IPS-18c (cell line): ENCODE results near the gene PRSS38.

ENCODE experiments used
- H3K4me3 ChIP-seq: 2 replicates; pipeline ENCODE4 v1.7.0; 2013; ENCODE audit warnings: low read depth, mild to moderate bottlenecking, low read length, moderate library complexity; ENCODE audit not compliant: insufficient read depth
- H3K9me3 ChIP-seq: one replicate; pipeline ENCODE4 v1.6.1; 2013; ENCODE audit warnings: mild to moderate bottlenecking, low read length, moderate library complexity; ENCODE audit not compliant: control insufficient read depth, insufficient read depth

Gene PRSS38

DNA sequence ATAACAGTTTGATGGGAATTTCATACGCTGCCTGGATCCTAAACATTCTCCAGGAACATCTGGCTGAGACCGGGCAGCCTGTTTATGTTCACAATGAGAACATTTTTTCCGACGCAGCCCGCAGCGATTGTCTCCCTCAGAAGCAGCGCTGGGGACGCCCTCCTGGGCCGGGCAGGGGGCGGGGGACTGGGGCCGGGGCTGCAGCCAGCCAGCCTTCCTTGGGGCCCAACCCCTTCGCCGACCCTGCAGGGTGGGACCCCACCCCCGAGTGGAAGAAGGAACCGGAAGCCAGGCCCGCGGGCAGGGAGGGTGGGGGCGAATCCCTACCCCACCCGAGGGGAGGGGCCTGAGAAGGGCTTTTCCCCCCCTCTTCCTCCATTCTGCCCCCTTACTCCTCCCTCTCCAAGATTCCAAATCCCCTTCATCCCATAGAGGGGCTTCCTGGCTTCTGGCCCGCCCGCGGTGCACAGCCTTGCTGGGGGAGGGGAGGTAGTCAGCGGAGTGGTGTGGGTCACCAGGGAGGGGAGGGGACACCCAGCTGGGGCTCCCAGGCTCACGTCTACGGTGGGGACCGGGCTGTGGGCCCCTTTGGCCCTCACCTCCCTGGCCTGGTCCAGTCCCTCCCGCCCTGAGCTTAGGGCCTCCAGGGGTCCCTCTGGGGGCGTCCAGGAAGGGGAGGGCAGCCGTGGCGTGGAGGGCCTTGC is 71.7 kb downstream of the PRSS38 start:
- Histone ChIP-seq H3K4me3 (peak overlapping the region; percentile 47), H3K9me3 (no peaks in the 10 kb centered on the region)

DNA sequence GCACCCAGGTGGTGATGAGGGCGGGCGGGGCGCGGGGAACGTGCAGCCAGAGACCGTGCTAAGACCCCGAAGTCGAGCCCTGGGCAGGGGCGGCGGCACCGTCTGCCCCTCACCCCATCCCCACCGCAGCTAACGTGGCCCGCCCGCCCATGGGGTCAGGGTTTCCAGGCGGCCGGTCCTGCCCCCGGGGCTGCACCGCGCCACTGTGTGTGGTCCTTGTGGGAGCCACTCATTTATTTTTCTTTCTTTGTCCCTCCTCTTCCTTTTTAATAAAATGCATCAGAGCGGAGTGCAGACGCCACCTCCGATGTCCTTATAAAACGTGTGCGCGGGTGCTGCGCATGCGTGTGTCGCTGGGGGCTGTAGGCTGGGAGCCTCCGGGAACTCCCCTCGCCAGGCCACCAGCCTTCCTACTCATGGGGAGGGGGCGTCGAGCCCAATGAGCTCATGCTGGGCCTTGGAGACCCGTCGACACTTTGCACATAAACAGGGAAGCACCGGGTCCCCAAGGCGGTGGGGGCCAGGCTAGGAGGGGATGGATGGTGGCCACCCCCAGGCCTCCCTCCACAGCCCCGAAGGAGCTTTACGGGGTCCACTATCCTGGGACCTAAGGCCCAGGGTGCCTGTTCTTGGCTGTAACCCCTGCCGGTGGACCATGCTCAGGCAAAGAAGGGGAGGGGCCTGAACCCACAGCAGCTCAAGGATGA is 72.4 kb downstream of the PRSS38 start:
- Histone ChIP-seq H3K4me3 (peak overlapping the region; percentile 47; the same call in 1 of the 2 replicates), H3K9me3 (no peaks in the 10 kb centered on the region)

DNA sequence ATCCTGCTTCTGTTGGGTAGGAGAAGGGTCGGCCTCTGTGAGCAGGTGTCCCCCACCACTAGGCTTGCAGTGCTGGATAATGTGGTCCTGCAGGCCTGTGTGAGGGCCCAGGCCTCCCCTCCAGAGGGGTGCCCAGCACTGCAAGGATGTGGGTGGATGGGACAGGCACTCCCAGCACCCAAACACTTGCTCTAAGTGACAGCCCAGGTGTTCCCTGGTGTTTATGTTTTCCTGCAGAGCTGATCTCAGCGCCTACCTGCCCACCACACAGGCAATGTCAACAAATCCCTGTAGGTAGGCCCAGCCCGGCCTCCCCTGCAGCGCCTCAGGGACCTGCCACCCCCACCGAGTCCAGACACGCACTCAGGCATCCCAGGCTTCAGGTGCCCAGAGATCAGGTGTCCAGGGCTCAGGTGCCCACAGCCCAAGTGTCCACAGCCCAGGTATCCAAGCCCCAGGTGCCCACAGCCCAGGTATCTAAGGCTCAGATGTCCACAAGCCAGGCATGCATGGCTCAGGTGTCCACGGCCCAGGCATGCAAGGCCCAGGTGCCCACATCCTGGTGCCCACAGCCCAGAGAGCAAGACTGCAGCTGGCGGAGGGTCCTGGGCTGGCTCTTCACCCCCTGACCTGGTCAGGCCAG is 73.0 kb downstream of the PRSS38 start:
- H3K9me3 ChIP-seq: no peaks in the 10 kb centered on the region

DNA sequence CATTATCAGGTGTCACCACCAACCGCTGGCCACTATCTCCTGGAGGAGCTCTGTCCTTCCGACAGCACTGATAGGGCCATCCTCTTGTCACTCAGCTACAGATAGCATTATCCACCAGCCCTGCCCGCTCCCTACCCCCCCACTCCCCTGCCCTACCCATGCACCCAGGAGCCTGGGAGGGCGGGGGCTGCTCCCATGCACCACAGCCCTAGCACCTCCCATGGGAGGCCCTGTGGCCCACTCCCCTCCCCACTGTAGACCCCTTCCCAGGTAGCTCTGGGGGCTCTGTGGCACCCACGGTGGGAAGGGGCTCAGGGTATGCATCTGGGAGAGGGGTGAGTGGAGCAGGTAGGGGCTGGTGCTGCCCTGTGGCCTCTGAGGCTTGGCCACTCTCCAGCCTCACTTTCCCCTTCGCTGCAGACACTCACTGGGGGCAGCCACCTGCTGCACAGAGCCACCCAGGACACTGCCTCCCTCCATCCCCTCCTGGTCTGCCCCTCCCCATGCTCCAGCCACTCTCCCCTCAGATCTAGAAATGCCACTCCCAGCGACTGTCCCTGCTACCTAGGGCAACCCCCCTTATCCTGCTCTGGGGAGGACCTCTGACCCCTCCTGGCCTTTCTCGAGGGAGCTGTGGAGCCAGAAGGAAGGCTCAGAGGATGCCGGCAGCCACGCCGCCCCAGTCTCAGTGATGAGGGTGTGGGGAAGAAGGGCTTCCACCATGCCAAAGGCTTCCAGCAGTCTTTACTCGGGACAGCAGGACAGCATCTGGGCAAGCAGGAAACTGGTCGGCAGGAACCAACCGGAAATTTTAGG is 73.8 kb downstream of the PRSS38 start:
- H3K4me3 ChIP-seq: no peak overlapping the region

More for the DNA sequence above, 73.0 kb downstream of the PRSS38 start:
- peak overlapping the region; percentile 47; the same call in 1 of the 2 replicates for H3K4me3 ChIP-seq

GRCh38 chr1:227889863-227890405 is 74.5 kb downstream of the PRSS38 start:
- Histone ChIP-seq H3K9me3 (no peaks in the 10 kb centered on the region), H3K4me3 (no peak overlapping the region)

More for the DNA sequence above, 73.8 kb downstream of the PRSS38 start:
- H3K9me3 ChIP-seq: no peaks in the 10 kb centered on the region

GRCh38 chr1:227890451-227891222 is 75.2 kb downstream of the PRSS38 start:
- H3K4me3 ChIP-seq: no peak overlapping the region

GRCh38 chr1:227891223-227891954 is 75.9 kb downstream of the PRSS38 start:
- H3K9me3 ChIP-seq: no peaks in the 10 kb centered on the region
- no peak overlapping the region for H3K4me3 ChIP-seq

More at GRCh38 chr1:227890451-227891222, 75.2 kb downstream of the PRSS38 start:
- H3K9me3 ChIP-seq: no peaks in the 10 kb centered on the region

- Histone ChIP-seq H3K4me3 (no peak overlapping the region), H3K9me3 (no peaks in the 10 kb centered on the region)
Measured at GRCh38 chr1:227891955-227892488, 76.5 kb downstream of the PRSS38 start.

DNA sequence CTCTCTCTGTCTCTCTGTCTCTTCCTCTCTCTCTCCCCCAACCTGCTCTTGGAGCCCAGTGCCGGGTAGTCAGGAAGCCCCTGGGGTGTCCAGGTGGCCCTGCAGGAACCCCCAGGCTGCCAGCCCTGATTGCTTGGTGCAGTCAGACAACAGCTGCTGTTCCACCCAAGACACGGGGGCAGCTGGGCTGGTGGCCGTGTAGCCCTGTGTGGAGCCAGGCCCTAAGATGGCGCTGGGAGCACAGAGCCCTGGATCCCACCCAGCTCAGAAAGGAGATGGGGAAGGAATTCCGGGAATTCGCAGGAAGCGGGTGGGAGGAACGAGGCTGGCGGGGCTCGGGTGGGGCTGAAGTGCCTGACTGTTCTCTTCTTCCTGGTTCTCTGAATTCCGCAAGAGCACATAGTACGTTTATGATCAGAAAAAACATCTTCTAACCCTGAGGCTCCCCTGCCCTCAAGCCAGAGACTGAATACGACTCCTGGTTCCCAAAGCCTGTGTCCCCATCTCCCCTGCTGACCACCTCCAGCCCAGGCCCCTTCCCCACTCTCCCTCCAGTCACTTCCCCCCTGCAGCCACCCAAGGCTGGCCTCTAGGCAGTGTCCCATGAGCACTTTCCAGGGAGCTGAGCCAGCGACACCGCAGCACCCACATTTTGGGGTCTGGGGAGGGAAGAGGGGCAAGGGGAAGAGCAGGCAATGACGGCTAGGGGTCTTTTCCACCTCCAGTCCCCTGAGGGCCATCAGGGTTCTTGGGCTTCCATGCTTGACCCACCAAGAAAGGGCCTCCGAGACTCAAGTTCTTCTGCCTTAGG is 77.2 kb downstream of the PRSS38 start:
- Histone ChIP-seq H3K4me3 (no peak overlapping the region), H3K9me3 (no peaks in the 10 kb centered on the region)

GRCh38 chr1:227893300-227893948 is 77.9 kb downstream of the PRSS38 start:
- Histone ChIP-seq H3K4me3 (no peak overlapping the region), H3K9me3 (no peaks in the 10 kb centered on the region)

DNA sequence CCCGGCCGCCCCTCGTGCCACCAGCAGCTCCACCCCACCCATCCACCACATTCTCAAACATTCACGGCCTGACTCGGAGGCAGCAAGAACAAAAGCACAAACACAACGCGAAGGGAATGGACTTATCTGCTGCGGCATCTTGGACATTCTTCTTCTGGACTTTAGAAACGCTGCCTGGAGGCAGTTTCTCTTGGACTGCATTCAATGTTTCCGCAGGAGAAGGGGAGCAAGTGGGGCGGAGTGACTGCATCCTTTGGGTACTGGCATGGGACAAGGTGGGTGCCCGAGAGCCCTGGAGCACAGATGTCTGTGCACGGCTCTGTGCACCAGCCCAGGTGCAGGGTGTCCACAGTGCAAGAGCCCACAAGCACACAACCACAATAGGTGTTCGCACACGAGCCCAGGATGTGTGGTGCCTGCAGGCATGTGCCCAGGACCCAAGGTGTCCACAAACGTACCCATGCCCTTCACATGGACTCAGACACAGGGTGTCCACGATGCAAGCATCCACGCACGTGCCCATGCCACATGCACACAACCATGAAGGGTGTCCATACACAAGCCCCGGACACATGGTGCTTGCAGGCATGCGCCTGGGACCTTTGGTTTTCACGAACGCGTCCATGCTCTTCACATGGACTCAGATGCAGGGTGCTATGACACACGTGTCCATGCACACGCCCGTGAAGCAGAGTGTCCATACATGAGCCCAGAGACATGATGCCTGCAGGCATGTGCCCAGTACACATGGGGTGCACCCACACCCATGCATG is 78.7 kb downstream of the PRSS38 start:
- Histone ChIP-seq H3K4me3 (no peak overlapping the region), H3K9me3 (no peaks in the 10 kb centered on the region)

DNA sequence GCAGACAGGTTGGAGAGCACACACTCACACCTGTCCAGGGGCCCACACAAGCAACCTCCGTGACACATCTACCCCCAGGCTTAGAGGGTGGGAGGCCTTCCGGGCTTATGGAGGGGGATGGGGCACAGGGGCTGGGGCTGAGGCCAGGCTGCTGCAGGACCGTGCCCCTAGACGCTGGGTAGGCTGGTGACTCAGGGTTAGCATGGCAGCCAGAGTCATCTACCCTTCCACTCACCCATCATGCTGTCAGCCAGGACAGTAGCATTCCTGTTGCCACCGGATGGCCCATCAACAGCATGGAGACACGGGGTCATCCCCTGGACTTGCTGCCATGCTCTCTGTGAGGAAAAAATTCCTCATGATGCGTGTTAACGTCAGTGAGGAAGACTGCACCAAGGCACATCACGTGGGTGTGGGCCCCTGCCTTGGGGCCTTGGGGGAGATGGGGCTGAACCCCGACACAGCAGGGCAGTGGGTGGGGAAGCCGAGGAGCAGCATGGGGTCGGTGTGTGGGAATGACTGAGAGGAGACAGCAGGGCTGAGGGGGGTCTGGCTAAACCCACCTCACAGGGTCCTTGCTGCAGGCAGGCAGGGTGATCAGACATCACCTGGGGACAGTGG is 79.5 kb downstream of the PRSS38 start:
- no peaks in the 10 kb centered on the region for H3K9me3 ChIP-seq
- no peak overlapping the region for H3K4me3 ChIP-seq
